A204.1 (cell line): ENCODE data around the gene GPR82.
A peak's percentile ranks its signal among the peaks of the same experiment; 100 is the strongest.
"Not testable (repeated sequence)": the region's sequence is repeated elsewhere in the genome, so short reads cannot be mapped to it uniquely, and the experiment has no call there.

Experiments used
- FAIRE-seq: peaks from 2 replicates; lab custom pipeline; 2012; peaks lifted over from hg19 to GRCh38; lab: Jason Lieb, UNC

Gene GPR82

GRCh38 chrX:41719610-41720009 is 4.4 kb upstream of the GPR82 start:
- FAIRE-seq, result not testable (repeated sequence)

GRCh38 chrX:41720125-41720779 is 3.7 kb upstream of the GPR82 start:
- no peak for FAIRE-seq

GRCh38 chrX:41721590-41721989 is 2.4 kb upstream of the GPR82 start:
- FAIRE-seq, result no peak

GRCh38 chrX:41722214-41722613 is 1.8 kb upstream of the GPR82 start:
- FAIRE-seq, result no peak

- FAIRE-seq, result no peak
Observed at GRCh38 chrX:41722816-41723618, 964 bp upstream of the GPR82 start.

GRCh38 chrX:41728125-41728524 is 4.1 kb downstream of the GPR82 start:
- FAIRE-seq, result no peak

- FAIRE-seq, result no peak
Observed at GRCh38 chrX:41730081-41730480, 6.1 kb downstream of the GPR82 start.

GRCh38 chrX:41732260-41732659 is 8.3 kb downstream of the GPR82 start:
- FAIRE-seq, result no peak

GRCh38 chrX:41733939-41734338 is 10.0 kb downstream of the GPR82 start:
- no peak for FAIRE-seq

- peak; percentile 74 for FAIRE-seq
Observed at GRCh38 chrX:41734530-41734929, 10.5 kb downstream of the GPR82 start.

- no peak for FAIRE-seq
Observed at GRCh38 chrX:41737065-41737464, 13.1 kb downstream of the GPR82 start.

GRCh38 chrX:41739871-41740270 is 15.9 kb downstream of the GPR82 start:
- FAIRE-seq, result no peak

- no peak for FAIRE-seq
Observed at GRCh38 chrX:41750716-41751115, 26.7 kb downstream of the GPR82 start.

GRCh38 chrX:41758401-41758800 is 34.4 kb downstream of the GPR82 start:
- FAIRE-seq, result no peak

- no peak for FAIRE-seq
Observed at GRCh38 chrX:41759817-41760216, 35.8 kb downstream of the GPR82 start.

- no peak for FAIRE-seq
Observed at GRCh38 chrX:41761169-41761568, 37.2 kb downstream of the GPR82 start.

GRCh38 chrX:41761702-41762101 is 37.7 kb downstream of the GPR82 start:
- FAIRE-seq, result no peak

GRCh38 chrX:41779030-41779564 is 55.1 kb downstream of the GPR82 start:
- no peak for FAIRE-seq
